HG03045 (cell line): ENCODE data around the gene OGFOD3.
A peak's percentile ranks its signal among the peaks of the same experiment; 100 is the strongest.

Experiments
- ATAC-seq: cut with Tn5 transposase; IDR thresholded peaks from one replicate; pipeline ENCODE4 v1.9.1; 2021; ENCODE audit warnings: mild to moderate bottlenecking, moderate library complexity; ENCODE audit not compliant: unreplicated experiment

Gene OGFOD3

GRCh38 chr17:82408288-82408937 is 10.0 kb downstream of the OGFOD3 start:
- ATAC-seq, result no peak

GRCh38 chr17:82407255-82407654 is 11.1 kb downstream of the OGFOD3 start:
- ATAC-seq, result no peak

- no peak for ATAC-seq
Observed at GRCh38 chr17:82406131-82406671, 12.2 kb downstream of the OGFOD3 start.

- no peak for ATAC-seq
Observed at GRCh38 chr17:82405051-82405450, 13.3 kb downstream of the OGFOD3 start.

- no peak for ATAC-seq
Observed at GRCh38 chr17:82403662-82404660, 14.4 kb downstream of the OGFOD3 start.

GRCh38 chr17:82402865-82403264 is 15.5 kb downstream of the OGFOD3 start:
- peak; percentile 54 for ATAC-seq

- no peak for ATAC-seq
Observed at GRCh38 chr17:82400830-82401229, 17.6 kb downstream of the OGFOD3 start.

GRCh38 chr17:82400206-82400605 is 18.2 kb downstream of the OGFOD3 start:
- no peak for ATAC-seq

- ATAC-seq, result no peak
Observed at GRCh38 chr17:82399601-82400101, 18.7 kb downstream of the OGFOD3 start.

- no peak for ATAC-seq
Observed at GRCh38 chr17:82399041-82399441, 19.3 kb downstream of the OGFOD3 start.

GRCh38 chr17:82397449-82398335 is 20.7 kb downstream of the OGFOD3 start:
- no peak for ATAC-seq

GRCh38 chr17:82396601-82397435 is 21.6 kb downstream of the OGFOD3 start:
- no peak for ATAC-seq

- no peak for ATAC-seq
Observed at GRCh38 chr17:82394278-82394677, 24.1 kb downstream of the OGFOD3 start.

- no peak for ATAC-seq
Observed at GRCh38 chr17:82392941-82393340, 25.4 kb downstream of the OGFOD3 start.

- no peak for ATAC-seq
Observed at GRCh38 chr17:82392209-82392920, 26.0 kb downstream of the OGFOD3 start.

- ATAC-seq, result no peak
Observed at GRCh38 chr17:82391496-82392066, 26.8 kb downstream of the OGFOD3 start.

GRCh38 chr17:82390860-82391435 is 27.4 kb downstream of the OGFOD3 start:
- ATAC-seq, result no peak
